A673 (cell line): ENCODE results near the gene CACNG4. TPM values are rescaled to one million over a fixed set of nuclear protein-coding genes. Genes with fewer than 3 reads are reported as not detected.
"Not testable (repeated sequence)": the region's sequence is repeated elsewhere in the genome, so short reads cannot be mapped to it uniquely, and the experiment has no call there.

Source experiments
- BruUV-seq: library from RNA; stranded (reverse); fragments of 400-500 nt; replicated peaks from 2 replicates; lab custom pipeline; 2021; lab: Mats Ljungman, UMichigan
- CTCF ChIA-PET: fragments of 300-600 bp; sonication (Branson Sonifier 250); formaldehyde crosslinking; loops from one replicate; lab custom pipeline; 2022; ENCODE audit warnings: antibody characterized with exemption; lab: Charles Lee
- POLR2A ChIA-PET: fragments of 300-600 bp; sonication (Branson Sonifier 250); formaldehyde crosslinking; loops from one replicate; lab custom pipeline; 2022; ENCODE audit warnings: antibody characterized with exemption; ENCODE audit not compliant: low non-redundant PET; lab: Charles Lee
- DNase-seq: peaks from one replicate; pipeline ENCODE4 v3.0.0-alpha.2; 2015; ENCODE audit warnings: low spot score
- H3K27ac ChIP-seq: fragments of 200-600 bp; sonication (generic); 2 replicates; pipeline ENCODE4 v1.5.1; 2016; ENCODE audit warnings: mixed run types, low read depth, mild to moderate bottlenecking, mixed read lengths, antibody characterized with exemption, low read length; ENCODE audit not compliant: poor library complexity, severe bottlenecking
- H3K27me3 ChIP-seq: fragments of 200-600 bp; sonication (generic); replicated peaks from 2 replicates; pipeline ENCODE4 v1.6.1; 2017; ENCODE audit warnings: mixed run types, low read depth, mild to moderate bottlenecking, mixed read lengths, antibody characterized with exemption, low read length; ENCODE audit not compliant: insufficient read depth, poor library complexity
- H3K36me3 ChIP-seq: fragments of 200-600 bp; sonication (generic); 2 replicates; pipeline ENCODE4 v1.6.1; 2016; ENCODE audit warnings: mixed run types, mild to moderate bottlenecking, mixed read lengths, antibody characterized with exemption, low read length; ENCODE audit not compliant: insufficient read depth, poor library complexity, severe bottlenecking
- H3K4me1 ChIP-seq: fragments of 200-600 bp; sonication (generic); 2 replicates; pipeline ENCODE4 v1.6.1; 2017; ENCODE audit warnings: mixed run types, mild to moderate bottlenecking, mixed read lengths, antibody characterized with exemption, low read length; ENCODE audit not compliant: insufficient read depth, poor library complexity, severe bottlenecking
- H3K4me3 ChIP-seq: fragments of 200-600 bp; sonication (generic); 2 replicates; pipeline ENCODE4 v1.5.1; 2016; ENCODE audit warnings: low read depth, mixed run types, mild to moderate bottlenecking, mixed read lengths, low read length; ENCODE audit not compliant: poor library complexity, severe bottlenecking
- H3K9me3 ChIP-seq: fragments of 200-600 bp; sonication (generic); 2 replicates; pipeline ENCODE4 v1.6.1; 2016; ENCODE audit warnings: mixed run types, low read depth, mild to moderate bottlenecking, mixed read lengths, antibody characterized with exemption, low read length; ENCODE audit not compliant: poor library complexity, severe bottlenecking
- CTCF ChIP-seq: fragments of 300-800, 200-600 bp; sonication (generic); conservative IDR thresholded peaks from 2 replicates; pipeline ENCODE4 v1.5.1; 2017; ENCODE audit warnings: low read depth, mild to moderate bottlenecking, antibody characterized with exemption, low read length, moderate library complexity, mixed read lengths
- EZH2 ChIP-seq: fragments of 200-600 bp; sonication (generic); IDR thresholded peaks from 2 replicates; pipeline ENCODE4 v1.6.1; 2017; ENCODE audit warnings: borderline replicate concordance, low read depth, mild to moderate bottlenecking, mixed read lengths, antibody characterized with exemption, low read length; ENCODE audit not compliant: poor library complexity, severe bottlenecking
- intact Hi-C: fragments of 100-400 bp; cut with micrococcal nuclease; formaldehyde crosslinking; loops from one replicate; pipeline ENCODE4 v1.10.0; 2022; ENCODE audit not compliant: unreplicated experiment
- total RNA-seq: library from RNA; stranded (reverse); gene quantifications from 2 replicates; pipeline ENCODE4 v1.2.3, GENCODE V29; 2021

The CACNG4 gene
- total RNA-seq, 1 experiment from 2014 or later: 9.7 TPM

DNA sequence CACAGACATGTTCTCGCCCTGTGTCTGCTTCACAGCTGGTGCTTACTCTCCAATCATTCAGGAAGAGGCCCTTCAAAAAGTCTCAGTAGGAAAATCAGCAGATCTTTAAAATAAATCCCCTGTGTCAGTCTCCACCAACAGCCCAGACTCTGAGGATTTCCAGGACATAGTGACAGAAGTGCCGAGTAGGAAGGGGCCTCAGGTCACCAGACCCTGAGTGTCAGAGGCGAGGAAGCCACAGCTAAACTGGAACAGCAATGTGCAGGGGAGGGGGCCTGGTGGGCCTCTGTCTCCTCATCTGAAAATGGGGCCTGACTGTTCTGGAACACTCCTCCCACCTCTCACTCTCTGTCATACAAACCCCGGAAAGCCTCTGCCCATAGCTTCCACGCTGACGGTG, 6.3 kb downstream of the CACNG4 start:
- DNase-seq: no peak
- CTCF ChIA-PET: no interaction called here
- H3K4me3 ChIP-seq: no peak overlapping the region
- H3K27me3 ChIP-seq: peaks cover 11% of the 10 kb centered on the region
- POLR2A ChIA-PET: no interaction called here
- peaks cover 10% of the 10 kb centered on the region for H3K4me1 ChIP-seq
- intact Hi-C loops: loop anchor here (10.0 kb wide), 1 partner anchor 246 kb away; no protein-coding TSS in a partner anchor
- no peaks in the 10 kb centered on the region for H3K36me3 ChIP-seq
- H3K9me3 ChIP-seq: no peaks in the 10 kb centered on the region
- no peak overlapping the region for H3K27ac ChIP-seq
- BruUV-seq: no TSS peak
- TF ChIP-seq CTCF (no peak), EZH2 (no peak)

GRCh38 chr17:66971264-66971663, 6.8 kb downstream of the CACNG4 start:
- peaks cover 5% of the 10 kb centered on the region for H3K4me1 ChIP-seq
- intact Hi-C loops: loop anchor here (10.0 kb wide), 1 partner anchor 246 kb away; no protein-coding TSS in a partner anchor
- BruUV-seq: no TSS peak

DNA sequence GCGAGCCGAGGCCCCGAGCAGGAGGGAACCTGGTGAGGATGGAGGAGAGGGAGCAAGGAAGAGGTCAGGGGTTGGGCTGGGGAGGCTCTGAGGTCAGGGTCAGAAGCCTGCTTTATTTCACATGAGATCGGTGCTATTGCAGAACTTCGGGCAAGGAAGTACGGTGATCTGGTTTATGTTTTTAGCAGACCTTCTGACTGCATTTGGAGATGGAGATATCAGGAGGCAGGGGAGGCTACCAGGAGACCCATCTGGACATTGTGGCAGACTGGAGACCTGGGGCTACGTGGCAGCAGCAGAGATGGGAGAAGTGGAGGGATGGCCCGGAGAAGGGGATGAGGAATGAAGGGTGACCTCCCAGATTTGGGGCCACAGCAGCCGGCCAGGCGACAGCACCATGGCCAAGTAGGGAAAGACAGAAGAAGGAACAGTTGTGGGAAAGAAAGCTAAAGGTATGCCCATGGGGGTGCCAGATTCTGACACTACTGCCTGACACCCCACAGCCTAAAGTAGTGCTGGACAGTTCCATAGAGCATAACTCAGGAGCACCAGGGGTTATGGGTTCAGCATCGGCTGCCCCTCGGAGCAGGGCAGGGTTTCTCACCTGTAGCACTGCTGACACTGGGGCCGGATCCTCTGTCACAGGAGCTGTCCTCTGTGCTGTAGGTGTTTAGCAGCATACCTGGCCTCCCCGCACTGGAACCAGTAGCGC, 7.4 kb downstream of the CACNG4 start:
- TF ChIP-seq EZH2 (no peak), CTCF (no peak)
- H3K27me3 ChIP-seq: peaks cover under 1% of the 10 kb centered on the region
- ChIA-PET CTCF (no interaction called here), POLR2A (no interaction called here)
- H3K36me3 ChIP-seq: no peaks in the 10 kb centered on the region
- intact Hi-C loops: loop anchor here (10.0 kb wide), 1 partner anchor 247 kb away; no protein-coding TSS in a partner anchor
- no peak for DNase-seq
- BruUV-seq: no TSS peak
- H3K4me1 ChIP-seq: no peaks in the 10 kb centered on the region
- H3K4me3 ChIP-seq: no peak overlapping the region
- no peaks in the 10 kb centered on the region for H3K9me3 ChIP-seq
- H3K27ac ChIP-seq: no peak overlapping the region

More at GRCh38 chr17:66971264-66971663, 6.8 kb downstream of the CACNG4 start:
- POLR2A ChIA-PET: no interaction called here
- no peaks in the 10 kb centered on the region for H3K36me3 ChIP-seq
- TF ChIP-seq CTCF: no peak
- TF ChIP-seq EZH2: no peak
- no peak for DNase-seq
- H3K9me3 ChIP-seq: no peaks in the 10 kb centered on the region
- H3K27me3 ChIP-seq: peaks cover 7% of the 10 kb centered on the region
- no peak overlapping the region for H3K4me3 ChIP-seq
- CTCF ChIA-PET: no interaction called here
- no peak overlapping the region for H3K27ac ChIP-seq

DNA sequence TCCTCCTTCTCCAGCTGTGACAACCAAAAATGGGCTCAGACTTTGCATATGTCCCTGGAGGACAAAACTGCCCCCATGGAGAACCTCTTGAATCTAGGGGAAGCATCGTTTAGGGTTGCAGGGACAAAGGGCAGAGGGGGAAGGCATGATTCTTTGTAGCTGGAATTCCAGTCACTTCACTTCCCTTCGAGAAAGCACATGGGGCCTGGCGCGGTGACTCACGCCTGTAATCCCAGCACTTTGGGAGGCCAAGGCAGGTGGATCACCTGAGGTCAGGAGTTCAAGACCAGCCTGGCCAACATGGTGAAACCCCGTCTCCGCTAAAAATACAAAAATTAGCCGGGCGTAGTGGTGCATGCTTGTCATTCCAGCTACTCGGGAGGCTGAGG, 7.9 kb downstream of the CACNG4 start:
- H3K4me3 ChIP-seq, H3K4me1 ChIP-seq, BruUV-seq, H3K36me3 ChIP-seq, CTCF ChIA-PET, H3K9me3 ChIP-seq, POLR2A ChIA-PET, DNase-seq, H3K27me3 ChIP-seq, H3K27ac ChIP-seq: not testable (repeated sequence)
- intact Hi-C loops: loop anchor here (10.0 kb wide), 1 partner anchor 248 kb away; no protein-coding TSS in a partner anchor
